ENCODE data around the gene ARHGDIA. TPM values are rescaled to one million over a fixed set of nuclear protein-coding genes. Genes with fewer than 3 reads are reported as not detected.
A peak's percentile ranks its signal among the peaks of the same experiment; 100 is the strongest.
"Not testable (repeated sequence)": the region's sequence is repeated elsewhere in the genome, so short reads cannot be mapped to it uniquely, and the experiment has no call there.

The ARHGDIA gene
- total RNA-seq, 1 donor from 2014 or later: 443 TPM

DNA sequence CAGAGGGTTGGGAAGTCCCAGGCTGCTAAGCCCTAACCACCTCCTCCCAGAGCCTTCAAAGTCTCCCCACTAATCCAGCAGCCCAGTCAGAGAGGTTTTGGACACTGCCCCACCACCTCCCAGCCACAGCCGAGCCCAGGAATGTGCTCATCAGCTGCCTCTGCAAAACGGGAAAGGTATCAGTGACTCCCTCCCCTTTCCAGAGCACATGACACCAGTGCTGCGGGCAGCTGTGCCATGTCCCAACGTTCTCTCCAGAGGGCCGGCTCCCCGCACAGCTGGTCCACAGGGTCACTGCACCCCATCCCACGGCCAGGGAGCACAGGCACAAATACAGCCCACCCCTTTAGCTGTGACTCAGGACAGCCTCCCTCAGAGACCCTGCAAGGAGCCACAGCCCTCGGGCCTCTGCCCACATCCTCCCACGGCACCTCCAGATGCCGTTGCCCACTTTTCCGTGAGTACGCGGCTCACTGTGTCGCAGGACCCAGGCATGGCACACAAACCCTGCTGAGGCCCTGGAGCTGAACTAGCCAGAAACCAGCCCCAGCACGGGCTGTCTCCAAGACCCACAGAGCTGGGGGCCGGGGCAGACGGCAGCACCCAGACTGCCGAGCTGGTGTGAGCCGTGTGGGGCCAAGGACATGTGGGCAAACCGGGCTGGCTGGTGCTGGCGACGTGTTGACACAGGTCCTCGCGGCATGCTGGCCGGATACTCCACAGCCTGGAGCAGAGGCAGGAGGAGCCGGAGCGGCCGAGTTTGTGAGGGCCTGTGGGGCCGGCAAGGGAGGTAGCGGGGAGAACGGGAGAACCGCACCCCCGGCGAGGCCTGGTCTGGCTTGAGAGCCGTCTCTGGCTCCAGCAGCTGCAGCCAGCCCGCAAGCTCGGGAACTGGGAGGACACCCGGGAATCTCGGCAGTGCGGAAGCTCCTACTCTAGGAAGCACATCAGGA is 30.0 kb downstream of the ARHGDIA start:
- Mint-ChIP-seq H3K9me3 (ENCODE audit: unreplicated experiment) (no peaks in the 10 kb centered on the region), H3K4me1 (ENCODE audit: unreplicated experiment) (no peaks in the 10 kb centered on the region), H3K27me3 (ENCODE audit: unreplicated experiment) (peaks cover 13% of the 10 kb centered on the region), H3K4me3 (ENCODE audit: unreplicated experiment) (no peak overlapping the region), H3K27ac (ENCODE audit: unreplicated experiment) (no peak overlapping the region), H3K36me3 (ENCODE audit: low read depth, unreplicated experiment) (peaks cover 15% of the 10 kb centered on the region)
- TF ChIP-seq, protein P1, sequence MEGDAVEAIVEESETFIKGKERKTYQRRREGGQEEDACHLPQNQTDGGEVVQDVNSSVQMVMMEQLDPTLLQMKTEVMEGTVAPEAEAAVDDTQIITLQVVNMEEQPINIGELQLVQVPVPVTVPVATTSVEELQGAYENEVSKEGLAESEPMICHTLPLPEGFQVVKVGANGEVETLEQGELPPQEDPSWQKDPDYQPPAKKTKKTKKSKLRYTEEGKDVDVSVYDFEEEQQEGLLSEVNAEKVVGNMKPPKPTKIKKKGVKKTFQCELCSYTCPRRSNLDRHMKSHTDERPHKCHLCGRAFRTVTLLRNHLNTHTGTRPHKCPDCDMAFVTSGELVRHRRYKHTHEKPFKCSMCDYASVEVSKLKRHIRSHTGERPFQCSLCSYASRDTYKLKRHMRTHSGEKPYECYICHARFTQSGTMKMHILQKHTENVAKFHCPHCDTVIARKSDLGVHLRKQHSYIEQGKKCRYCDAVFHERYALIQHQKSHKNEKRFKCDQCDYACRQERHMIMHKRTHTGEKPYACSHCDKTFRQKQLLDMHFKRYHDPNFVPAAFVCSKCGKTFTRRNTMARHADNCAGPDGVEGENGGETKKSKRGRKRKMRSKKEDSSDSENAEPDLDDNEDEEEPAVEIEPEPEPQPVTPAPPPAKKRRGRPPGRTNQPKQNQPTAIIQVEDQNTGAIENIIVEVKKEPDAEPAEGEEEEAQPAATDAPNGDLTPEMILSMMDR (IDR thresholded peaks at IDR 0.05; ENCODE audit: unreplicated experiment): no peak
- DNase-seq (ENCODE audit: low spot score): no peak

- not testable (repeated sequence) for DNase-seq (ENCODE audit: low spot score); H3K9me3 Mint-ChIP-seq (ENCODE audit: unreplicated experiment); H3K4me1 Mint-ChIP-seq (ENCODE audit: unreplicated experiment); H3K4me3 Mint-ChIP-seq (ENCODE audit: unreplicated experiment); H3K27ac Mint-ChIP-seq (ENCODE audit: unreplicated experiment)
- Mint-ChIP-seq H3K27me3 (ENCODE audit: unreplicated experiment) (peaks cover 18% of the 10 kb centered on the region), H3K36me3 (ENCODE audit: low read depth, unreplicated experiment) (peaks cover 17% of the 10 kb centered on the region)
Measured at GRCh38 chr17:81840059-81840458, 31.1 kb downstream of the ARHGDIA start.

GRCh38 chr17:81839301-81839700 is 31.8 kb downstream of the ARHGDIA start:
- Mint-ChIP-seq H3K27me3 (ENCODE audit: unreplicated experiment) (peaks cover 17% of the 10 kb centered on the region), H3K4me1 (ENCODE audit: unreplicated experiment) (no peaks in the 10 kb centered on the region), H3K36me3 (ENCODE audit: low read depth, unreplicated experiment) (peaks cover 9% of the 10 kb centered on the region), H3K9me3 (ENCODE audit: unreplicated experiment) (no peaks in the 10 kb centered on the region), H3K27ac (ENCODE audit: unreplicated experiment) (no peak overlapping the region), H3K4me3 (ENCODE audit: unreplicated experiment) (no peak overlapping the region)
- TF ChIP-seq, protein P1 (IDR thresholded peaks at IDR 0.05; ENCODE audit: unreplicated experiment): no peak
- no peak for DNase-seq (ENCODE audit: low spot score)

DNA sequence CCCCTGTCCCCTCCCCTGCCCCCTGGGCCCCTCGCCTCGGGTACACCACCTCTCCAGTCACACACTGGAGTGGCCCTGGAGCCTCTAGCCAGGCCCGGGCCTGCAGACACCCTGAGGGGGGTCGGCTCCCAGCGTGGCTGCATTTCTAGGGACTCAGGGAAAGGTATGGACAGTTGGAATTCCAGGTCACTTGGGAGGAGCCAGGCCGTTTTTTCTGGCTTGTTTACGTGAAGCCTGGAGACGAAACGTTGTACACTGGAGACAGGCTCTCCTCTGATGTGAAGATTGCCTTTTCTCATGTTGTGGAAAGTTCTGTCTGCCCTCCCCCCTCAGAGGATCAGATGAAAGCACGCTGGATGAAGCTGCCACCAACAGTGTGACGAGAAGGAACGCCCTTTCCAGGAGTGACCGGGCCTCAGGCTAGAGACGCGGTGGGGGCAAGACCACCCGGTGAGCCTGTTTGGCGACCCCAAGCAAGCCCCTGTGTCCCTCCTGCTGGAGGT is 32.3 kb downstream of the ARHGDIA start:
- H3K36me3 Mint-ChIP-seq (ENCODE audit: low read depth, unreplicated experiment): peaks cover 9% of the 10 kb centered on the region
- no peak overlapping the region for H3K4me3 Mint-ChIP-seq (ENCODE audit: unreplicated experiment)
- H3K9me3 Mint-ChIP-seq (ENCODE audit: unreplicated experiment): no peaks in the 10 kb centered on the region
- no peaks in the 10 kb centered on the region for H3K4me1 Mint-ChIP-seq (ENCODE audit: unreplicated experiment)
- DNase-seq (ENCODE audit: low spot score): no peak
- H3K27me3 Mint-ChIP-seq (ENCODE audit: unreplicated experiment): peaks cover 19% of the 10 kb centered on the region
- no peak overlapping the region for H3K27ac Mint-ChIP-seq (ENCODE audit: unreplicated experiment)
- TF ChIP-seq, protein P1 (IDR thresholded peaks at IDR 0.05; ENCODE audit: unreplicated experiment): no peak

GRCh38 chr17:81837641-81838040 is 33.5 kb downstream of the ARHGDIA start:
- TF ChIP-seq, protein P1 (IDR thresholded peaks at IDR 0.05; ENCODE audit: unreplicated experiment): no peak
- Mint-ChIP-seq H3K27me3 (ENCODE audit: unreplicated experiment) (peaks cover 17% of the 10 kb centered on the region), H3K4me1 (ENCODE audit: unreplicated experiment) (no peaks in the 10 kb centered on the region), H3K9me3 (ENCODE audit: unreplicated experiment) (no peaks in the 10 kb centered on the region), H3K27ac (ENCODE audit: unreplicated experiment) (no peak overlapping the region), H3K36me3 (ENCODE audit: low read depth, unreplicated experiment) (peaks cover 4% of the 10 kb centered on the region), H3K4me3 (ENCODE audit: unreplicated experiment) (peak overlapping the region; percentile 9)
- DNase-seq (ENCODE audit: low spot score): no peak

Measured in endothelial cell (in vitro differentiated cells).